ENCODE measurements around the gene LRRC4.

DNA sequence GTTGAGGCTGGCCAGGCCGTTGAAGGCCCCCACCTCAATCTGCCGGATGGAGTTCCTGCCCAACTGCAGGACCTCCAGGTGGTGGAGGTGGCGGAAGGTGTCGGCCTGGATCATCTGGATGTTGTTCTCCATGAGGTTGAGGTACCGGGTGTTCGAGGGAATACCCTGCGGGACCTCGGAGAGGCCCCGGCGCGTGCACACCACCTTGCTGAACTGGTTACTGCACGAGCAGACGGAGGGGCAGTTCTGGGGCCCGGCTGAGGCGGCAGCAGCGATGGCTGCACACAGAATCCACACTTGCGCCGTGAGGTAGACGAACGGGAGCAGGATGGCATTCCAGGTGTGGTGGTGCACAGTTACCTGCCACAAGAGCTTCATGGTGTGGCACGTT, 979 bp downstream of the LRRC4 start:
- TF ChIP-seq CTCF (IDR thresholded peaks at IDR 0.05) = no peak
- TF ChIP-seq POLR2A (IDR thresholded peaks at IDR 0.05) = no peak
